Cerebellar cortex (tissue), 1 donor: ENCODE data around the gene CACNA1C.

ENCODE experiments used
- DNase-seq: peaks from one replicate; pipeline ENCODE4 v3.0.0-alpha.2; 2015; ENCODE audit warnings: low spot score

CACNA1C gene

GRCh38 chr12:2523844-2524243 lies 471.1 kb downstream of the CACNA1C start:
- no peak for DNase-seq

DNA sequence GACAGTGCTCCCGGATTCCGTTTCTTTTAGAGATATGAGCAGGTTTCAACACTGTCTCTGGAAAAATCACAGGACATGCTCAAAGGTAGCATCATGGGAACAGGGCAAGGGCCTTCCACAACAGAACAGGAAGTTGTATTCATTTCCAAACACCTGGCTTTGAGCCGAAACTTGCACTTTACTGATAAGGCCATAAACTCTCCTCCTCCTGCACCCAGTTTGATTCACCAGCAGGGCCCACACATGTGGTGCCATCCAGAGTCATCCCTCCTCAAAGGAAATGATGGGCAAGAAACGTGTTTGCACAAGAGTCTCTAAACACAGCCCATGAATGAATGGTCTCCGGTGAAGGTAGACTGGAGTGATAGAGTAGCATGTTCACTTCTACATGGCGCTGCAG lies 473.6 kb downstream of the CACNA1C start:
- DNase-seq = no peak

DNA sequence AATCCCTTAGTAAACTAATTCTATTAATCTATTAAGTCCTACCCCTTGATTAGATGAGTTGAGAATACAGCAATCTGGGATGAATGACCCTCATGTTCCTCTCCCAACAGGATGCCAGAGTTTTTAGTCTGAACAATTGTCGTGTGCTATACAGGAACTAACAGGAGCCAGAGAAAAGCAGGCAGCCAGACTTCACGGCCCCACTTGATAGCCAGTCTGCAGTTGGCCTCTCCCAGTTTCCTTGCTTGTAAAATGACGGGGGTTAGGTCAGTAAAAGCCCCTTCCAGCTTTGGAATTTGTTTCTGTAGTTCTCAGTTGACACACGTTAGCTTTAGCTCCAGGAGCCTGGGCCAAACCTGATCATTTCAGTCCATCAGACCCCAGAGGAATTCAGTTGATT lies 475.2 kb downstream of the CACNA1C start:
- DNase-seq = no peak

GRCh38 chr12:2529807-2530206 lies 477.0 kb downstream of the CACNA1C start:
- no peak for DNase-seq

- no peak for DNase-seq
These were observed 478.6 kb downstream of the CACNA1C start for GRCh38 chr12:2531371-2531770.

DNA sequence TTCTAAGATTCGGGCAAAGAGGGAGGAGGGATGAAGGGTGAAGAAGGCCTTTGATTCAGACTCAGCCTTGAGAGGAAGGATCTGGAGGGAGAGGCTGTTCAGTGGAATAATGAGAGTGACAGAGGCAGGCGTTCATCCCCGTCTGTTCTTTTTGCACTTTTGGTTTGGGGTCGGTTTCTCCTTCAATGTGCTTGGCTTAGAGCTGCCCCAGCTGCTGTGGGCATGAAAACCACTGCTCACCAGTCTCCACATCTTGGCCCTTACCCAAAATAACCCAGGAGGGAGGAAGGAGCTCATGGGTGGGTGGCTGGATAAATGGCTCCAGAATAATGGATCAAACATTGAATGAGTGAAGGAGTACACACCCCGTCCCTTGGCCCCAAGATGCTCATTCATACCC lies 480.2 kb downstream of the CACNA1C start:
- no peak for DNase-seq

- DNase-seq = no peak
These were observed 482.9 kb downstream of the CACNA1C start for GRCh38 chr12:2535583-2536204.

DNA sequence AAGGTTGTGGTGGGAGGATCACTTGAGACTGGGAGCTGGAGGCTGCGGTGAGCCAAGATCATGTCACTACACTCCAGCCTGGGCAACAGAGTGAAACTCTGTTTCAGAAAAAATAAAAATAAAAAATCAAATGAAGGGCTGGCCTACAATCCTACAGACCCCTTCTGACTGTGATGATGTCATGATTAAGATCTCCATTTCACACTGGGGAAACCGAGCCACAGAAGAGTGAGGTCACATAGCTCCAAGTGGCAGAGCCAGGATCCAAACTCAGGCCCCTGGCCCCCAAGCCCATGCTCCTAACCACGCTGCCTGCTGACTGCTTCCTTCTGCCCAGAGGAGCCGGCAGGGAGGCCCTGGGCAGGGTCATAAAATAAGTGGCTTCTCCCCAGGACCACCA lies 483.9 kb downstream of the CACNA1C start:
- no peak for DNase-seq

GRCh38 chr12:2537868-2538541 lies 485.2 kb downstream of the CACNA1C start:
- DNase-seq = peak; percentile 40

DNA sequence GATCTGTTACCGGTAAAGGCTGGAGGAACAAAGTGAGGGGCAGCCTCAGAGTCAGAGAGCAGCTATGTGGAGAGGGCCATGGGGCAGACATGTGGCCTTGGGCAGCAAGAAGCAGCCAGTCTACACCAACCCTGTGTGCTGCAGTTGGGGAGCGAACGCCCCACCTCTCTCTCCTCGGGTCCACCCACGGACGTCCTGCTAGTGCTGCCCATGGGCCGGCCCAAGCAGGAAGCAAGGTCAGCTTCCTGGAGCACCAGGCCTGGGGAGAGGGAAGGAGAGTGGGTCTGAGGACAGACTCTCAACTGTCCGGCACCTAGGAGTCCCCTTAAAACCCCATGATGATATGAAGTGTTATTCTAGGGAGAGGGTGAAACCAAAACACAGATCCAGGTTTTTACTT lies 487.2 kb downstream of the CACNA1C start:
- DNase-seq = no peak

DNA sequence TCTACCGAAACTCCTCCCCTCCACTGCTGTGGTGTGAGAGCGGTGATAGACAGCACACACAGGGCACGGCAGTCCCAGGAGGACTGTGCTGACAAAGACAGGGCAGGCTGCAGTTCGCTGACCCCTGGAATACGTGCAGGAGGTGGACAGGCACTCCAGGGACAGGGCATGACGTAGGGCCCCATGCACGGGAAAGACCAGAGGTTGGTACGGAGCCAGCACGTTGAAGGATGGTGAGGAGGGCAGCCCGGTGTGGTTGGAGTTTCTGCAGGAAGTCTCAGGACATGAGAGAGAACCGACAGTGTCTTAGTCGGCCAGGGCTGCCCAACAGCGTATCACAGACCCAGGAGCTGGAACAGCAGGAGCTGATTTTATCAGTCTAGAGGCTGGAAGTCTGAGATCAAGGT lies 487.8 kb downstream of the CACNA1C start:
- DNase-seq = no peak

GRCh38 chr12:2541631-2542204 lies 488.9 kb downstream of the CACNA1C start:
- DNase-seq = no peak

- no peak for DNase-seq
These were observed 491.0 kb downstream of the CACNA1C start for GRCh38 chr12:2543801-2544200.

- DNase-seq = no peak
These were observed 491.4 kb downstream of the CACNA1C start for GRCh38 chr12:2544230-2544629.

GRCh38 chr12:2547273-2548044 lies 494.7 kb downstream of the CACNA1C start:
- DNase-seq = no peak

GRCh38 chr12:2548081-2548480 lies 495.3 kb downstream of the CACNA1C start:
- DNase-seq = no peak

DNA sequence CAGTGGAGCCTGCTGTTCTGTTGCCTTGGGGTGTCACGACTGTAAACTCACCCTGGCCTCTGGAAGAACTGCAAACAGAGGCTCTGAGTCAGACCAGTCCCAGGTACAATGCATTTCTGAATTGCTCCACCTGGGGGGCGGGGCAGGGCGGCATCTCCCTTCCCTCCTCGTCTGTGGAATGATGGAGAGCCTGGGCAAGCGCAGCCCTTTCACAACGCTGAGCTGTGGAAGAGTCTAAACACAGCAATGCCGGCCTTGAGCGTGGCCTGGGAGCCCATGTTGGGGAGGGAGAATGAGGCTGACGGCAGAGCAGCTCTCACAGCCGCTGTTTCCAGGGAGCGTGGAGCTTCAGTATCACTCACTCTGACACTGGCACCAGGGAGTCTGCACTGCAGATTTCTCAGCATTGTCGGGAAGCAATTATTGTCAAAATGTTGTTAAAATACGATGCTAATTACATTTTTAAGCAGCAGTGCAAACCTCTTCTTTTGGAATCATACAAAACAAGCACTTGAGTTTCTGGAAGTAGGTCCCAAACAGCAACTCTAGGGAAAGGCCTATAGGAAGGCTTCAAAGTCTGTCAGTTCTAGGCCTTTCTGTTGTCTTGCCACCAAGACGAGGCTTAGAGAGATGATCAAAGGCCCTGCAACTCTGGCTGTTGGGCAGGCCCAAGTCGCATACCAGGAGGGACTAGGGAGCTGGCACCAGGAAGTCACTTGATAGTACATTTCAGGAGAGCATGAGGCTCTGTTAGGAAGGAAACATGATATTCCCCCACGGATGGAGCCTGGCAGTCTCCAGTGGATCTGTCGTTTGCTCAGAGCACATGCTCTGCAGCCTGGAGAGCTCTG lies 498.0 kb downstream of the CACNA1C start:
- DNase-seq = no peak

DNA sequence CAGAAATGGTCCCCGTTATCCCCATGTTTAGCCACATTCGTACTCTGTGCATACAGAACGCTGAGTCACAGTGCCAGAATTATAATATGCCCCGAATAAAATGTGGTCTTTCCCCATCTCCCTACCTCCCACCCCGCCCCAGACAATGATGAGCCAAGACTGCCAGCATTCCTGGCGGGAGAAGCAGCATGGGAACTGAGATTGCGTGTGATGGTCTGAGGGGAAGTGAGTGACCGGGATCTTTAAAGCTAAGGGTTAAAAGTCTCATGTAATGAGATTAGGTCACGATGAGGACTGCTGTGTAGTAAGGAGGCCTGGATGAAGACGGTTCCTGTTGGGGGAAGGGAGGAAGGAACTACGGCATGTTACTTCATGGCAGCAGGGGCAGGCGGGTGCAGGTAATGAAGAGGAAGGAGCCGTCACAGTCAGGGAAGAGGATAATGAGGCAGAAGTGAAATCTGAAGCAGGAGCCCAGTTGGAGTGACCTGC lies 498.7 kb downstream of the CACNA1C start:
- no peak for DNase-seq

DNA sequence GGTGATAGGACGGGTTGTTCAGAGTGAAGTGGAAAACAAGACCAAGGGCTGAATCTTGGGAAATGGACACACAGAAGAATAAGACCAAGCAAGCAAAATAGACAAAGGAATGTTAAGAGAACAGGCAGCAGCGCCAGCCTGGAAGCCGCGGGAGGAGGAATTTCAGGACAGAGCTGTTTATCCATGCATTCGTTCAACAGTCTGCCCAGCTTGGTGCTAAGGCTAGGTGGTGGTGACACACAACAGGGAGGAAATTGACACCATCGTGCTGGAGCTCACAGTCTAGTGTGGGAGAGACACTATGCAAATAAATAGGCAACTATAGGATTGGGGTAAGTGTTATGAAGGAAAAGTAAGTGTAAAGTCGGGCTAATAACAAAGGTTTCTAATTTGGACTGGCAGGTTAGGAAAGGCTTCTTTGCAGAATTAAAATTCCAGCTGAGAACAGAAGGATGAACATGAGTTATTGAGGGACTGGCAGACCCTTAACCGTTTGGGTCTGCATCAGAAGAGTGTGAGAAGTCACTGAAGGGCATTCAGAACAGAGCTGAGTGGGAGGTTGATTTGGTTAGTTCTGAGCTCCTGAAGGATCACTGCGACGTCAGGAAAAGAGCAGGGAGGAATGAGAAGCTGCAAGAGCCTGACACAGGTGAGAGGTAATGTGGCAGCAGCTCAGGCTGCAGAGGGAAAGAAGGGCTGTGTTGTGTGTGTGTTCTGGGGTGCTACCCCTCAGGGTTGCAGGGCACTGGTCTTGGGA lies 499.4 kb downstream of the CACNA1C start:
- DNase-seq = no peak

DNA sequence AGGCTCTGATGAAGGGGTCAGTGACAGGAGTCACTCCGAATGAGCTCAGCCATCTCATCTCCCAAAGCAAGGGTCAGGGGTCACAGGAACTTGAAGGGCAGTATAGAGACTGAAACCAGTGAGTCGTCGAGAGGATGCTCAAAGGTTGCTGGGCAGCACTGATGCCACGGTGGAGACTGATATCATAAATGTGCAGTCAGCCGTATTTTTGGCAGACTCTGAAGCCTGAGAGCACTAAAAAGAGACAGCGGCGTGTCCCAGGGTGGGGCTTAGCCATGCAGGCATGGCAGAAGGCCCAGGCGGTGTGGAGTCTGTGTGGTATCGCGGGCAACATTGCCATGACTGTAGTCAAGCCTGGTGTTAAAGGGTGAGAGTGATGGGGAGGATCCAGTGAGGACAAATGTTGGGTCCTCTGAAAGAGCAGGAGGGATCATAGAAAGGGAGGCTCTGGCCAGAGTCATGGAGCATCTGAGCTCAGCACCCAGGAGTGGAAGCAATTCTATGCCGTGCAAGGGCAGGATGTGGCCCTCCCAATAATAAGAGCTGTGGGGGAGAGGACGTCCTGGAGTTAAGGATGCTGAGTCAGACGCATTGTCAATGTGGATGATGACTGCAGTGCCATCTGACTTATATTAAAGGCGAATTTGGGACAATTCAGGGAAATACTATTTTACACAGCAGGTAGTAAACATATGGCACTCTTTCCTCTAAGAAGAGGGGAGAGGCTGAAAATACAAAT lies 500.8 kb downstream of the CACNA1C start:
- DNase-seq = no peak
